AML-193 (cell line): Measurements from ENCODE around the gene SELENOI.
A peak's percentile ranks its signal among the peaks of the same experiment; 100 is the strongest.
"Not testable (repeated sequence)": the region's sequence is repeated elsewhere in the genome, so short reads cannot be mapped to it uniquely, and the experiment has no call there.

Source experiments
- DNase-seq, 2 experiments: peaks; one replicate each; lab custom pipeline; 2025; lab: John Stamatoyannopoulos, UW

SELENOI gene

GRCh38 chr2:26327291-26328272 is 18.4 kb upstream of the SELENOI start:
- peak; percentile 83 to 88 for DNase-seq

DNA sequence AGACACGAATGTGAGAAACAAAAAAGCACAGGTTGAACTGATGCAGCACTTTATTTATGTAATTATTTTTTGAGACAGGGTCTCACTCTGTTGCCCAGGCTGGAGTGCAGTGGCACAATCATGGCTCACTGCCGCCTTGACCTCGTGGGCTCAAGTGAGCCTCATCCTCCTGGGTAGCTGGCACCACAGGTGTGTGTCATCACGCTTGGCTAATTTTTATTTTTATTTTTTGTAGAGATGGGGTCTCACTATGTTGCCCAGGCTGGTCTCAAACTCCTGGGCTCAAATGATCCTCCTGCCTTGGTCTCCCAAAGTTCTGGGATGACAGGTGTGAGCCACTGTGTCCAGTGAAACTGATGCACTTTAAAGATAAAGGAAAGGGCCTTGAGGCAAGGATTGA is 16.9 kb upstream of the SELENOI start:
- DNase-seq: not testable (repeated sequence)

DNA sequence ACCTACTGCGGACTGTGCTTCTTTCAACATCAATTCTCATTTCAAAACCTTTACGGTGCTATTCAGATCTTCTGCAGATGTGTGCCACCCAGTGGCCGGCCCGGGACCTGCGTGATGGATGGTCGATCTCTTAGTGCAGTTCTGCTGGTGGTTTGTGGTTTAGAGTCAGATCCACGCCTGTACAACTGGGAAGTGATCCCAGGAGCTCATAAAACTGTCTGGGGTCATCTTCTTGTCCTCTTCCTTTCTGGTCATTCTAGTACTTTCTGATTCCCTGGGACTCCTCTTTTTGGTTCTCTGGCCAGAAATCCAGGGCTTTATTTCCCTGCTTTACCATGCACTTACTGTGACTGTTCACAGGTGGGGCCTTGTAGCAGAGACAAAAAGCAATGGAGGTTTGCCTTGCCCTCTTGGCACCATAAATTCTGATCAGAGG is 15.8 kb upstream of the SELENOI start:
- peak; percentile 90 to 91 for DNase-seq

DNA sequence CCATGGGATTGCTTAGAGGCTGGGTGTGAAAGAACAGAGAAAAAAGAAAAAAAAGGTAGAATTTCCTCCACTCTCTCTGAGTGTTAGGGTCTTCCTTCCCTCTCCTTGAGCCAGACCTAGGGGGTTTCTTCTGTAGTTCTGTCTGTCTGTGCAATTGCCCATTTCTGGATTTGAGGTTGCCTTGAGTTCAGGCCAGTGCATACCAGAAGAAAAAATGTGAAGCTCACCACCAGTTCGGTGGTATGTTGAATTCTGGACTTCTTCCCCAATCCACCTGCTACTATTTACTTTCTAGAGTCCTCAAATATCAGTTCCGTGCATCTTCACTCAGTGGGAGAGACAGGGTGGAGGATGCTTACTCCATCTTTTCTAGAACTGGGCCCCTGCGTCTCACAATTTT is 15.3 kb upstream of the SELENOI start:
- DNase-seq: no peak

DNA sequence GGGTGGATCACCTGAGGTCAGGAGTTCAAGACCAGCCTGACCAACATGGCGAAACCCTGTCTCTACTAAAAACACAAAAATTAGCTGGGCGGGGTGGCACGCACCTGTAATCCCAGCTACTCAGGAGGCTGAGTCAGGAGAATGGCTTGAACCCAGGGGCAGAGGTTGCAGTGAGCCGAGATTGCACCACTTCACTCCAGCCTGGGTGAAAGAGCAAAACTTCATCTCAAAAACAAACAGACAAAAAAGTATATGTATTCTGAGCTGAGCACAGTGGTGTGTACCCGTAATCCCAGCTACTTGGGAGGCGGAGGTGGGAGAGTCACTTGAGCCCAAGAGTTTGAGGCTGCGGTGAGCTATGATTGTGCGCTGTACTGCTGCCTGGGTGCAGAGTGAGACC is 14.6 kb upstream of the SELENOI start:
- not testable (repeated sequence) for DNase-seq

DNA sequence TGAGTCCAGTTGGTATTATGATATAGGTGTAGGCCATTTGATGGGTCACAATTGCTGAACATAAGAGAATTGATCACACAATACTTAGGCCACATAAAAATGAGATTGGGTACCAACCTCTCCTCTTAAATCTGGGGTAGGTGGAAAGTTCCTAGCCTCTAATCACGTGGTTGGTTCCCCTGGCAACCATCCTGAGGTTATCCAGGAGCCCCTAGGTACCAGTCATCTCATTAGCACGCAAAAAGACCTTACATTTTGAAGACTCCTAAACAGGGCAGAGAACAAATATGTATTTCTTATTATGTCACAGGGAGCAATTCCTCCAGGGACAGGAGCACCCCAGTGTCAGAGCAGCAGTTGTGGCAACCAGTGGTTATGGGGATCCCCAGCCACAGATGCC is 12.7 kb upstream of the SELENOI start:
- DNase-seq: no peak

GRCh38 chr2:26335231-26335630 is 10.7 kb upstream of the SELENOI start:
- no peak for DNase-seq

GRCh38 chr2:26336719-26337118 is 9.2 kb upstream of the SELENOI start:
- no peak for DNase-seq

GRCh38 chr2:26337298-26337697 is 8.6 kb upstream of the SELENOI start:
- no peak for DNase-seq

DNA sequence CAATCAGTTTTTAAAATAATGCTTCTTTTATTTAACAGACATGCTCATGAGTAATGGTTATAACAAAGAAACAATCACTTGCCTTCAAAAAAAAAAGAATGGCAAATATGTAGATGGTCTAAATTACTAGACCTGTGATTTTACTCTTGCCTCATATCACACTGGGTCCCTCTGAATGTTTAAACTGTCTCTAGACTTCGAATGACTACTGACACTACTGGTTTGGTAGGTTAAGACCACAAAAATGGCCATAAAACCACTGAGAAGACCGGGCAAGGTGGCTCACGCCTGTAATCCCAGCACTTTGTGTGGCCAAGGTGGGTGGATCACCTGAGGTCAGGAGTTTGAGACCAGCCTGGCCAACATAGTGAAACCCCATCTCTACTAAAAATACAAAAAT is 5.1 kb upstream of the SELENOI start:
- no peak for DNase-seq

DNA sequence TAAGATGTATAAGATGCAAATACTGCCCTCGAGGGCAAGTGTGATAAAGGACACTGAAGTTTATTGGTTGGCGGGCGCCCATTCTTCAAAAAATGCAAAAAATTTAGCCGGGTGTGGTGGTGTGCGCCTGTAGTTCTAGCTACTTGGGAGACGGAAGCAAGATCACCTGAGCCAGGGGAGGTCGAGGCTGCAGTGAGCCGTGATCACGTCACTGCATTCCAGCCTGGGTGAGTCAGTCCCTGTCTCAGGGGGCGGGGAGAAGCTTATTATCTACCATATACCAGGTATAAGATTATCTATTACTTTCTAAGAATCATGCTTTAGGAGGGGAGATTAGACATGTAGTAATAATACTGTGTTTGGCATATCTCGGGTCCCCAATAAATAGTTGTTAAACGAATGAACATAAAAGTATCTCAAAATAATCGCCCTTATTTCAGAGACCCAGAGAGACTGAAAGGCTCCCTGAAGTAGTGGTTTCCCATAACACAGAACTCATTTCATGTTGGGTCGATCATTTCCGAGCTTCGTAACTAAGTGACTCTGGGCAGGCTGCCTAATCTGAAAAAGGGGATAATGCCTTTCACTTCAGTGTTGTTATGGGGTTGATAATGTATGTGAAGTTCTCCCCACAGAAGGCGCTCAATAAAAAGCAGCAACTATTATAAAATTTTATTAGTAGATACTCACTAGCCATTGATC is 1.2 kb upstream of the SELENOI start:
- no peak for DNase-seq

- DNase-seq: no peak
Measured at GRCh38 chr2:26345283-26345544, 729 bp upstream of the SELENOI start.

- DNase-seq: peak; percentile 57 to 63
Measured at GRCh38 chr2:26346454-26347053, 611 bp downstream of the SELENOI start, which contains the start of gene ADGRF3. Gene ADGRF3 (minus strand): TSS chr2:26346789. CDS start chr2:26346234, 555 bp downstream.

- no peak for DNase-seq
Measured at GRCh38 chr2:26347286-26347865, 1.4 kb downstream of the SELENOI start.

GRCh38 chr2:26349690-26350089 is 3.7 kb downstream of the SELENOI start:
- no peak for DNase-seq

DNA sequence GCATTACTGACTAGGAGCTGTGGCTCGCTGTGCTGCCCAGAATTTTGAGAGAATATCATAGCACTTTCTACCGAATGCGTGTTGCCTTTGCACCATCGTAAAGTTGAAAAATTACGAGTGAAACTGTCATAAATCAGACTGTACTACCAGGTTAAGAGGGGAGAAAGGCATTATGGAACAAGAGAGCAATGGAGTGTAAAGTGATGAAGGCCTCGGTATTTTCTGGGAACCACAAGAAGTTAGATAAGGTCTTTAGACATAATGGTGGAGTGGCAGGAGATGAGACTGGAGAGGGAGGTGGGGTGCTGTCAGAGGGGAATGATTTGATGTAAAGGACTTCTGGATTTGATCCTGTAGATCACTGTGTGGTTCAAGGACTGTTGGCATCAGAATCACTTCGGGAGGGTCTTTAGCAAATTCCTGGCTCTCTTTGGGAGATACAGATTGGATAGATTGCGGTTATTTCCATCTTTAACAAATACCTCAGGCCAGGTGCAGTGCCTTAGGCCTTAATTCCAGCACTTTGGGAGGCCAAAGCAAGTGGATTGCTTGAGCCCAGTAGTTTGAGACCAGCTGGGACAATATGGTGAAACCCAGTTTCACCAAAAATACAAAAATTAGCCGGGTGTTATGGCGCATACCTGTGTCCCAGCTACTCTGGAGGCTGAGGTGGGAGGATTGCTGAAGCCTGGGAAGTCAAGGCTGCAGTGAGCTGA is 5.6 kb downstream of the SELENOI start:
- DNase-seq: no peak

DNA sequence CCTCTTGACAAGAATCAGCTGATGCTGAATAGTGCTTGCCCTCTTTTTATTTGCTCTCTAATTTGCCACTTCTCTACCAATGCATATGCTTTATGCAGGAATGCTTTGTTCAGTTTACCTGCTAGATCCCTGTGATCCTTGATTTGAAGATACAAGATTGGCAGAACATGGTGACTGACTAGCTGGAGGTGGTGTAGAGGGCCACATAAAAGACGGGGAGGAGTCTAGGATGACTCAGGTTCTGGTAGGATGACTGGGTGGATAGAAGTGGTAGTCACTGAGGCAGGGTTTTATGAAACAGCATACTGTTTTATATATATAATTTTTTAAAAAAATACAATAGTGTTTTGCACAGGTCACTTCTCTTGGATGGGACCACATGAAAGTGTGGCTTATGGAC is 6.9 kb downstream of the SELENOI start:
- DNase-seq: no peak

GRCh38 chr2:26354469-26354868 is 8.5 kb downstream of the SELENOI start:
- DNase-seq: not testable (repeated sequence)

DNA sequence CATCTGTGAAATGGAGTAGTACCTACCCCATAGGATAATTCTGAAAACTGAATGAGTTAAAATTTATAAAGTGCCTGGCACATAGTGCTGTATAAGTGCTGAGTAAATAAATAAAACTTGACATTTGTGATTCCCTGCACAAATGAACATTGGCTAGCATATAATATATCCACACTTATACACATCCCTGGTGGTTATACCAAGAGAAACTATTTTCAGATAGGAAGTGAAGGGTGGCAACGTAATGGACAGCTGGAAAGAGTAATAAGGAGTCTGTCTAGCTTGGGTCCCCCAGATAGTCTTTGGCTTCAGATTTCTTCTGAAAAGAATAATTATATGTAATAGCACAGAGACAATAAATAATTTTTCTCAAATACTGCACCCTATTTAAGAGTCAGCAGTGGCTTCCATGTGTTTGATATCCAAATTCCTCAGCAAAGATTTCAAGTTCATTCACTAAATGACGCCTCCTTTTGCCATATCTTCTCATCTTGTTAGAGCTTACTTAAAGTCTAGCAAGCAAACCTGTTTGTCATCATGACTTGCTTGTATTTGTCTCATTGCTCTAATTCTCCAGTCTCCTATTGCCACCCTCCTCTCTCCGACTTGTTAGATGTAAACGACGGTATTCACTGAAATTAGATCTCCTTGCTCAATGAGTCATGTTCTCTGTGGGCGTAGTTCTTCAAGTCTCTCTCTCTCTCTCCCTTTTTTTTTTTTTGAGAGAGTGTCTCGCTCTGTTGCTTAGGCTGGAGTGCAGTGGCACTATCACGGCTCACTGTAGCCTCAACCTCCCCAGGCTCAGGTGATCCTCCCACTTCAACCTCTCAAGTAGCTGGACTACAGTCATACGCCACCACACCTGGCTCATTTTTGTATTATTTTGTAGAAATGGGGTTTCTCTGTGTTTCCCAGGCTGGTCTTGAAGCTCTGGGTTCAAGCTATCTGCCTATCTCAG is 9.4 kb downstream of the SELENOI start:
- no peak for DNase-seq

GRCh38 chr2:26356111-26356510 is 10.2 kb downstream of the SELENOI start:
- DNase-seq: no peak

DNA sequence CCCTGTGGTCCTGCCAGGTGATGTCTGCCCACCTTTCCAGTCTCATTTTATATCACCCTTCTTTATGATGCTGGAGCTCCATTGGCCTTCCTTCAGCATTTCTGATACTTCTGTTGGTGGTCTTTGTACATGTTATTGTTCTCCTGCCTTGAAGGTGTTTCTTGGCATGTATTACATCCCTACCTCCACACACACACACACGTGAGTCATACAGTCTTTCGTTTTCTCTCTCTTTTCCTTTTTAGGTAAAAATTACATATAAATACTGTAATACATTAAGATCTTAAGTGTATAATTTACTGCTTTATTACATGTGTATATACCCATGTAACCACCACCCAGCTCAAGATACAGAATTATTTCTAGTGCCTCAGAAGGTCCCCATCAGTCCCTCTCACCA is 10.8 kb downstream of the SELENOI start:
- DNase-seq: no peak
